DMS114 treated with DMSO at 0.1 percent for 48 hours (cell line): ENCODE measurements around the gene FNBP1.

ENCODE experiments used
- DNase-seq: peaks from one replicate; lab custom pipeline; 2025; ENCODE audit not compliant: unreplicated experiment; lab: John Stamatoyannopoulos, UW

FNBP1 gene

GRCh38 chr9:129879991-129880653 is 162.9 kb downstream of the FNBP1 start:
- no peak for DNase-seq

GRCh38 chr9:129879103-129879699 is 163.8 kb downstream of the FNBP1 start:
- DNase-seq, result no peak

- DNase-seq, result no peak
These were observed 164.7 kb downstream of the FNBP1 start for GRCh38 chr9:129878291-129878690.

DNA sequence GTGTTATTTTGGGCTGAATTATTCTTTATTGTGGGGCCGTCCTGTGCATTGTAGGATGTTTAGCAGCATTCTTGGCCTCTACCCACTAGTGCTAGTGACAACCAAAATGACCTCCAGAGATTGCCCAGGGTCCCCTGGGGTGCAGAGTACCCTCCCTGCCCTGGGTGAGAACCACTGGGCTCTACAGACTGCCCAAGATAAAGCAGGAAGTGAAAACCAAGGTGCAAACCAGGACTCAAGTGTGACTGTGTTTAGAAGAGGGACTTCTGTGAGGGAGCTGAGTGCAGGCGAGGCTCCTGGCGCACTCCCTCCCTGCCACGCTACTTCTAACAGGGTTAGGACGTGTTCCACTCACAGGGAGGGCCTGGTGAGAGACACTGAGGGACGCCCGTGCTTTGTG is 166.2 kb downstream of the FNBP1 start:
- no peak for DNase-seq

DNA sequence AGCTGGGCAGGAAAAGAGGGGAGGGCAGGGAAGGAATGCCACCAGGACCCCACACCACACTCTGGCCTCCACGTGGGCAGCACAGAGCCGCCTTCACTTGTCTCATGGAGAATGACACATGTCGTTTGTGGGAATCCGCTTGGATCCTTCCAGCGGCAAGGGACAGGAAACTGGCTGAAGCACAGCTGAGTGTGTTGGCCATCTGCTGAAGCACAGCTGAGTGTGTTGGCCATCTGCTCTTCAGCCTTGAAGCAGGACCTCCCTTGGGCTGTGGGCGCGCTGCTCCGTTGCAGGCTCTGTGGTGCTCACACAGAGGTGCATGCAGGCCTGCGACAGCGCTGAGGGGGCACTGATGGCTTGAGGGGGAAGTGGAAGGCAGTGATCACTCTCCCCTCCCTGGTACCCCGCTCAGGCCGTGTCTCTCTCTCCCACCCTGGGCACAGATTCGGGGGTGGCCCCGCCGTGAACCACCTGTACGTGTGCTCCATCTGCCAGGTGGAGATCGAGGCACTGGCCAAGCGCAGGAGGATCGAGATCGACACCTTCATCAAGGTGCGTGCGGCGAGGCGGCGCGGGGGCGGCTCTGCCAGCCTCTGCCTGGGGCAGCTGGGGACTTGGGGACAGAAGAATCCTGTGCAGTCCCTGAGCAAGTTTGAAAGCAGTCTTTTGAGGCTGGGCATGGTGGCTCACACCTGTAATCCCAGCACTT is 167.1 kb downstream of the FNBP1 start:
- no peak for DNase-seq

GRCh38 chr9:129875181-129875611 is 167.8 kb downstream of the FNBP1 start:
- DNase-seq, result no peak

- no peak for DNase-seq
These were observed 168.5 kb downstream of the FNBP1 start for GRCh38 chr9:129874261-129875101.

GRCh38 chr9:129873563-129874190 is 169.3 kb downstream of the FNBP1 start:
- DNase-seq, result no peak

- no peak for DNase-seq
These were observed 171.9 kb downstream of the FNBP1 start for GRCh38 chr9:129871046-129871445.

DNA sequence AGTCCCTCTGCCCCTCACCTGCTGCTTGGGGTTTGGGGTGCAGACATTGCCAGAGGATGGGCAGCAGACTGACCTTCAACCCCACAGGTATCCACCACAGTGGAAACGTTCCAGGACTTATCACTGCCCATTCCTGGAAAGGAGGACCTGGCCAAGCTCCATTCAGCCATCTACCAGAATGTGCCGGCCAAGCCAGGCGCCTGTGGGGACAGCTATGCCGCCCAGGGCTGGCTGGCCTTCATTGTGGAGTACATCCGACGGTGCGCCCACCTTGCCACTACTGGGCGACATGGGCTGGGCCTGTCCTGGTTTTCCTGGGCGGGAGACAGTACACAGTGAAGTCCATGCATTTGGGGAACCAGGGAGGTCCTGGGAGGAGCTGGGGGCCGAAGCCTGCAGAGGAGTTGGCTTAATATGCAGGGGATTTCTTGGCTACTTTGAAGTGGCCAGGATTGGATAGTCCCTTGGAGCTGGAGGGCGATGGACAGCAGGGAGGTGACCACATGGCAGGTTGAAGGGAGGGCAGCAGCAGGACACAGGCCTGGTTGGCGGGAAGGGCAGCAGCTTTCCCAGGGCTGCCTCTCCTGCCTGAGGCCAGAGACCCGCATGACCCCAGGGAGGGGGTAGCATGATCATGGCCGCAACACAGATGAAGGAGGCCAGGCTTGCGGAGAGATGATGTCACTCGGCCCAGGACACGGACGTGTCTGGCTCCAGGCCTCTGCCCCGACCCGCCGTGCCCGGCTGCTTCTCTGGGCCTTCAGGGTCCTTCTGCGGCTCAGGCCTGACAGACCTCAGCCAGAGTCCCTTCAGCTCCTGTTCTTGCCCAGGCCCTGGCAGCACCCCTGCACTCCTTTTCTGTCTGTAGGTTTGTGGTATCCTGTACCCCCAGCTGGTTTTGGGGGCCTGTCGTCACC is 173.1 kb downstream of the FNBP1 start:
- DNase-seq, result no peak

- DNase-seq, result no peak
These were observed 174.0 kb downstream of the FNBP1 start for GRCh38 chr9:129868872-129869486.

DNA sequence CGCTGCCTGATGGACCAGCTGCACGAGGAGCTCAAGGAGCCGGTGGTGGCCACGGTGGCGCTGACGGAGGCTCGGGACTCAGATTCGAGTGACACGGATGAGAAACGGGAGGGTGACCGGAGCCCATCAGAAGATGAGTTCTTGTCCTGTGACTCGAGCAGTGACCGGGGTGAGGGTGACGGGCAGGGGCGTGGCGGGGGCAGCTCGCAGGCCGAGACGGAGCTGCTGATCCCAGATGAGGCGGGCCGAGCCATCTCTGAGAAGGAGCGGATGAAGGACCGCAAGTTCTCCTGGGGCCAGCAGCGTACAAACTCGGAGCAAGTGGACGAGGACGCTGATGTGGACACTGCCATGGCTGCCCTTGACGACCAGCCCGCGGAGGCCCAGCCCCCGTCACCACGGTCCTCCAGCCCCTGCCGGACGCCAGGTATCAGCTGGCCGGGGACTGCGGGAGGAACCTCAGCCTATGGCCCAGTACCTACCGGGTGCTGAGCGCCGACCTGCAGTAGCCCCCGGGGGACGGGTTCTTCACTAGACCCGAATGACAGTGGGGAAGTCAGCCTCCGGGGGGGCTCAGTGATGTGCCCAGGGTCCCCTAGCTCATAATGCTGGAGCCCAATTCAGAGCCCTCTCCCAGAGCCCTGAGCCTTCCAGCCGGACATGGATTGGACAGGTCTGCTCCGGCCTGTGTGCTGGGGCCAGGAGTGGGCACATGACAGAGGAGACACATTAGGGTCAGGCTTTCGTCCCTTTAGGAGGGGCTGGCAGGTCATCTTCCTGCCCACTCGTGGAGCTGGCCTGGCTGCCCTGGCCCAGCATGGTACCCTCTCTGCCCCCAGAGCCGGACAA is 174.7 kb downstream of the FNBP1 start:
- DNase-seq, result no peak

- no peak for DNase-seq
These were observed 175.6 kb downstream of the FNBP1 start for GRCh38 chr9:129867136-129868022.

GRCh38 chr9:129866394-129867135 is 176.4 kb downstream of the FNBP1 start:
- no peak for DNase-seq

DNA sequence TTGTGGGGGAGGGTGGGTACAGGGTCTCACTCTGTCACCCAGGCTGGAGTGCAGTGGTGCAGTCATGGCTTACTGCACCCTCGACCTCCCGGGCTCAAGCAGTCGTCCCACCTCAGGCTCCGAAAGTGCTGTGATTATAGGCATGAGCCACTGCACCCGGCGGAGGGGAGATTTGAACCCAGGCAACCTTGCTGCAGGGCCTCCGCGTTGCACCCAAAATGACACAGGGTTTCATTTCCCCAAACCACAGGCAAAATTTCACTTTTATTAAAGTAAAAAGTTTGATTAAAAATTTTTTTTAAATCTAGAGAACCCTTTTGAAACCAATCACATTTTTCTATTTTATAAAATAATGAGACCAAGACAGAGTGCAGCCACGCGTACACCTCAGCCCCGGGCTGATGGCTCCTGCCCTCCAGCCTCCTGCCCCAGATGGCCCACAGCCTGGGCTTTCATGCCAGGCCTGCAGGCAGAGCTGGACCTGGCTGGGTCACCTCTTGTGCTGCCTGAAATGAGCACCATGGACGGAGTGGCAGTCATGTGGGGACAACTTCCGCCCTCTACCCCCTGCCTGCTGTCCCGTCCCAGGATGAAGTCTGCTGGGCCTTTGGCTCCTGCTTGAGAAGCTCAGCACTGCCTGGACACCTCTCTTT is 177.2 kb downstream of the FNBP1 start:
- no peak for DNase-seq

- DNase-seq, result no peak
These were observed 177.9 kb downstream of the FNBP1 start for GRCh38 chr9:129864991-129865647.
